Keratinocyte (primary cell): ENCODE measurements around the gene ZNF423. TPM values are rescaled to one million over a fixed set of nuclear protein-coding genes. Genes with fewer than 3 reads are reported as not detected.

Experiments
- DNase-seq: peaks from one replicate; pipeline ENCODE4 v3.0.0-alpha.2; 2011; ENCODE audit warnings: low read depth, missing footprints, low spot score
- FAIRE-seq: peaks from 2 replicates; lab custom pipeline; 2011; peaks lifted over from hg19 to GRCh38; lab: Jason Lieb, UNC
- H2AFZ ChIP-seq: 2 replicates; pipeline ENCODE4 v1.6.0; 2012; ENCODE audit warnings: low read length, control low read depth, inconsistent platforms; ENCODE audit not compliant: control insufficient read depth
- H3K27ac ChIP-seq: 2 replicates; pipeline ENCODE4 v1.5.1; 2011; ENCODE audit warnings: low read length; ENCODE audit not compliant: control insufficient read depth, insufficient read depth
- H3K27me3 ChIP-seq: 3 replicates; pipeline ENCODE4 v1.6.0; 2011; ENCODE audit warnings: low read length; ENCODE audit not compliant: control insufficient read depth, insufficient read depth; ENCODE audit errors: extremely low read depth
- H3K36me3 ChIP-seq, 2 experiments: 2 replicates in 1 of 2; 3 replicates in 1 of 2; pipeline ENCODE4 v1.5.1; 2011; ENCODE audit warnings: low read length in 2 of 2, mild to moderate bottlenecking in 1 of 2; ENCODE audit not compliant: control insufficient read depth in 2 of 2, insufficient read depth in 2 of 2; ENCODE audit errors: extremely low read depth in 1 of 2
- H3K4me1 ChIP-seq: 3 replicates; pipeline ENCODE4 v1.5.1; 2011; ENCODE audit warnings: low read length; ENCODE audit not compliant: control insufficient read depth, insufficient read depth; ENCODE audit errors: extremely low read depth
- H3K4me2 ChIP-seq: 3 replicates; pipeline ENCODE4 v1.6.0; 2011; ENCODE audit warnings: low read depth, low read length; ENCODE audit not compliant: control insufficient read depth, insufficient read depth; ENCODE audit errors: extremely low read depth
- H3K4me3 ChIP-seq, 3 experiments: fragments of 200-600 bp in 1 of 3; sonication (generic) in 1 of 3; 2 replicates in 2 of 3; 3 replicates in 1 of 3; pipeline ENCODE4 v1.5.1; 2011 to 2016; ENCODE audit warnings: low read length in 3 of 3, mild to moderate bottlenecking in 3 of 3, control low read depth in 2 of 3, inconsistent platforms in 1 of 3, low read depth in 1 of 3, mixed read lengths in 1 of 3, mixed run types in 1 of 3, moderate library complexity in 1 of 3; ENCODE audit not compliant: control insufficient read depth in 2 of 3, insufficient read depth in 2 of 3; ENCODE audit errors: extremely low read depth in 1 of 3
- H3K79me2 ChIP-seq: 2 replicates; pipeline ENCODE4 v1.6.0; 2012; ENCODE audit warnings: low read length; ENCODE audit not compliant: control insufficient read depth, insufficient read depth
- H3K9ac ChIP-seq: 3 replicates; pipeline ENCODE4 v1.6.0; 2011; ENCODE audit warnings: low read length; ENCODE audit not compliant: control insufficient read depth, insufficient read depth; ENCODE audit errors: extremely low read depth
- H3K9me1 ChIP-seq: 3 replicates; pipeline ENCODE4 v1.6.0; 2011; ENCODE audit warnings: low read length; ENCODE audit not compliant: control insufficient read depth, insufficient read depth; ENCODE audit errors: extremely low read depth
- H3K9me3 ChIP-seq: 2 replicates; pipeline ENCODE4 v1.5.1; 2012; ENCODE audit warnings: low read depth, low read length; ENCODE audit not compliant: control insufficient read depth
- H4K20me1 ChIP-seq: 3 replicates; pipeline ENCODE4 v1.6.0; 2011; ENCODE audit warnings: low read length; ENCODE audit not compliant: control insufficient read depth, insufficient read depth; ENCODE audit errors: extremely low read depth
- EZH2 ChIP-seq: IDR thresholded peaks from one replicate; pipeline ENCODE4 v1.6.1; 2012; ENCODE audit warnings: inconsistent platforms, mild to moderate bottlenecking, low read length, moderate library complexity
- dilution Hi-C: fragments of 300-500 bp; cut with MboI; formaldehyde crosslinking; loops from one replicate; pipeline ENCODE4 v1.7.0; 2020; ENCODE audit warnings: low sequenced_read_pairs; ENCODE audit not compliant: extremely low pct_ligation_motif_present
- polyA plus RNA-seq, 5 experiments: library from polyadenylated mRNA; depleted of rRNA in 3 of 5; stranded (reverse) in 3 of 5; stranded (forward) in 1 of 5; unstranded in 1 of 5; fragments of >200 nt; gene quantifications; 1 replicate in 1 of 5; 2 replicates in 3 of 5; 3 replicates in 1 of 5; pipeline versions ENCODE4 v1.2.1 to v1.2.3, GENCODE V29; 2011 to 2012; ENCODE audit warnings: missing spikeins in 2 of 5, low read depth in 1 of 5, low replicate concordance in 1 of 5
- TF ChIP-seq, protein P1 (sequence below), 3 experiments: IDR thresholded peaks in 1 of 3; conservative IDR thresholded peaks in 1 of 3; optimal IDR thresholded peaks in 1 of 3; 2 replicates in 2 of 3; 3 replicates in 1 of 3; pipeline versions ENCODE3 to v1.5.1; 2011; ENCODE audit warnings: low read length in 3 of 3, mild to moderate bottlenecking in 3 of 3, moderate library complexity in 2 of 3, control low read depth in 1 of 3, inconsistent platforms in 1 of 3; ENCODE audit not compliant: insufficient read depth in 2 of 3; ENCODE audit errors: extremely low read depth in 1 of 3

The ZNF423 gene
- polyA plus RNA-seq, 1 donor (not counting 4 experiments of a cell fraction or from before 2014, with no cell fraction given) = 0.05 TPM

GRCh38 chr16:49478616-49479015 is 377.3 kb downstream of the ZNF423 start:
- no peak for TF ChIP-seq EZH2
- TF ChIP-seq, protein P1, sequence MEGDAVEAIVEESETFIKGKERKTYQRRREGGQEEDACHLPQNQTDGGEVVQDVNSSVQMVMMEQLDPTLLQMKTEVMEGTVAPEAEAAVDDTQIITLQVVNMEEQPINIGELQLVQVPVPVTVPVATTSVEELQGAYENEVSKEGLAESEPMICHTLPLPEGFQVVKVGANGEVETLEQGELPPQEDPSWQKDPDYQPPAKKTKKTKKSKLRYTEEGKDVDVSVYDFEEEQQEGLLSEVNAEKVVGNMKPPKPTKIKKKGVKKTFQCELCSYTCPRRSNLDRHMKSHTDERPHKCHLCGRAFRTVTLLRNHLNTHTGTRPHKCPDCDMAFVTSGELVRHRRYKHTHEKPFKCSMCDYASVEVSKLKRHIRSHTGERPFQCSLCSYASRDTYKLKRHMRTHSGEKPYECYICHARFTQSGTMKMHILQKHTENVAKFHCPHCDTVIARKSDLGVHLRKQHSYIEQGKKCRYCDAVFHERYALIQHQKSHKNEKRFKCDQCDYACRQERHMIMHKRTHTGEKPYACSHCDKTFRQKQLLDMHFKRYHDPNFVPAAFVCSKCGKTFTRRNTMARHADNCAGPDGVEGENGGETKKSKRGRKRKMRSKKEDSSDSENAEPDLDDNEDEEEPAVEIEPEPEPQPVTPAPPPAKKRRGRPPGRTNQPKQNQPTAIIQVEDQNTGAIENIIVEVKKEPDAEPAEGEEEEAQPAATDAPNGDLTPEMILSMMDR (optimal IDR thresholded peaks at IDR 0.05 in 1 of 3, IDR thresholded peaks at IDR 0.05 in 1 of 3, conservative IDR thresholded peaks at IDR 0.05 in 1 of 3; ENCODE audit: extremely low read depth in 1 of 3, insufficient read depth in 2 of 3, low read length in 3 of 3) = no peak
- dilution Hi-C loops = no loop called here

GRCh38 chr16:49478107-49478506 is 377.8 kb downstream of the ZNF423 start:
- no peaks in the 10 kb centered on the region for H3K27me3 ChIP-seq
- H3K4me1 ChIP-seq = no peaks in the 10 kb centered on the region
- DNase-seq (no peak), FAIRE-seq (no peak)
- no peak overlapping the region for H3K9ac ChIP-seq
- no peaks in the 10 kb centered on the region for H4K20me1 ChIP-seq
- dilution Hi-C loops = no loop called here
- no peaks in the 10 kb centered on the region for H3K9me3 ChIP-seq
- H3K36me3 ChIP-seq = no peaks in the 10 kb centered on the region
- no peak for TF ChIP-seq EZH2
- TF ChIP-seq, protein P1 (optimal IDR thresholded peaks at IDR 0.05 in 1 of 3, IDR thresholded peaks at IDR 0.05 in 1 of 3, conservative IDR thresholded peaks at IDR 0.05 in 1 of 3; ENCODE audit: extremely low read depth in 1 of 3, insufficient read depth in 2 of 3, low read length in 3 of 3) = no peak
- no peak overlapping the region for H2AFZ ChIP-seq
- no peak overlapping the region for H3K27ac ChIP-seq
- H3K4me2 ChIP-seq = no peak overlapping the region
- no peaks in the 10 kb centered on the region for H3K79me2 ChIP-seq
- H3K9me1 ChIP-seq = no peaks in the 10 kb centered on the region
- H3K4me3 ChIP-seq = no peak overlapping the region

More at GRCh38 chr16:49478616-49479015, 377.3 kb downstream of the ZNF423 start:
- Histone ChIP-seq H4K20me1 (no peaks in the 10 kb centered on the region), H3K9me1 (no peaks in the 10 kb centered on the region), H3K9me3 (no peaks in the 10 kb centered on the region), H2AFZ (no peak overlapping the region), H3K9ac (no peak overlapping the region), H3K4me3 (no peak overlapping the region), H3K79me2 (no peaks in the 10 kb centered on the region), H3K27me3 (no peaks in the 10 kb centered on the region), H3K36me3 (no peaks in the 10 kb centered on the region), H3K4me1 (no peaks in the 10 kb centered on the region), H3K4me2 (no peak overlapping the region), H3K27ac (no peak overlapping the region)
- FAIRE-seq (no peak), DNase-seq (no peak)
